ENCODE data around the gene C6. TPM values are rescaled to one million over a fixed set of nuclear protein-coding genes. Genes with fewer than 3 reads are reported as not detected.
"Not testable (repeated sequence)": the region's sequence is repeated elsewhere in the genome, so short reads cannot be mapped to it uniquely, and the experiment has no call there.

Gene C6
- total RNA-seq, 2 donors from 2014 or later, result 0.49 to 0.68 TPM

- Histone ChIP-seq H3K27me3 (replicated peaks; ENCODE audit: insufficient read depth) (no peaks in the 10 kb centered on the region), H3K36me3 (no peaks in the 10 kb centered on the region), H3K4me3 (no peak overlapping the region), H3K9me3 (no peaks in the 10 kb centered on the region), H3K4me1 (ENCODE audit: control insufficient read depth in 1 of 2, low read depth in 2 of 2) (peaks cover 8 to 17% of the 10 kb centered on the region in 2 donors), H3K27ac (no peak overlapping the region)
- DNase-seq (ENCODE audit: low spot score), result no peak
- TF ChIP-seq CTCF (IDR thresholded peaks at IDR 0.05), result no peak
- no peak for ATAC-seq (ENCODE audit: insufficient number of reproducible peaks, low FRiP score, low read depth)
These were observed 5.8 kb upstream of the C6 start for GRCh38 chr5:41218929-41219657.

GRCh38 chr5:41214182-41214581 is 850 bp upstream of the C6 start:
- H3K36me3 ChIP-seq, result no peaks in the 10 kb centered on the region
- no peak for TF ChIP-seq CTCF (IDR thresholded peaks at IDR 0.05)
- H3K27ac ChIP-seq, result no peak overlapping the region
- peaks cover 2 to 7% of the 10 kb centered on the region in 2 donors for H3K4me1 ChIP-seq (ENCODE audit: control insufficient read depth in 1 of 2, low read depth in 2 of 2)
- no peak overlapping the region for H3K4me3 ChIP-seq
- no peak for DNase-seq (ENCODE audit: low spot score)
- no peak for ATAC-seq (ENCODE audit: insufficient number of reproducible peaks, low FRiP score, low read depth)
- no peaks in the 10 kb centered on the region for H3K9me3 ChIP-seq
- no peaks in the 10 kb centered on the region for H3K27me3 ChIP-seq (replicated peaks; ENCODE audit: insufficient read depth)

GRCh38 chr5:41212935-41213334 is 397 bp downstream of the C6 start:
- no peak for ATAC-seq (ENCODE audit: insufficient number of reproducible peaks, low FRiP score, low read depth)
- H3K27ac ChIP-seq, result no peak overlapping the region
- no peak for TF ChIP-seq CTCF (IDR thresholded peaks at IDR 0.05)
- H3K4me3 ChIP-seq, result no peak overlapping the region
- H3K9me3 ChIP-seq, result no peaks in the 10 kb centered on the region
- H3K36me3 ChIP-seq, result no peaks in the 10 kb centered on the region
- H3K4me1 ChIP-seq (ENCODE audit: control insufficient read depth in 1 of 2, low read depth in 2 of 2), result no peaks in the 10 kb centered on the region
- no peaks in the 10 kb centered on the region for H3K27me3 ChIP-seq (replicated peaks; ENCODE audit: insufficient read depth)
- no peak for DNase-seq (ENCODE audit: low spot score)

- Histone ChIP-seq H3K27me3 (replicated peaks; ENCODE audit: insufficient read depth) (no peaks in the 10 kb centered on the region), H3K27ac (no peak overlapping the region), H3K4me1 (ENCODE audit: control insufficient read depth in 1 of 2, low read depth in 2 of 2) (no peaks in the 10 kb centered on the region), H3K9me3 (no peaks in the 10 kb centered on the region), H3K36me3 (no peaks in the 10 kb centered on the region), H3K4me3 (no peak overlapping the region)
- no peak for TF ChIP-seq CTCF (IDR thresholded peaks at IDR 0.05)
- ATAC-seq (ENCODE audit: insufficient number of reproducible peaks, low FRiP score, low read depth), result no peak
- DNase-seq (ENCODE audit: low spot score), result no peak
These were observed 1.9 kb downstream of the C6 start for GRCh38 chr5:41211417-41211816.

GRCh38 chr5:41205475-41205874 is 7.9 kb downstream of the C6 start:
- H3K27me3 ChIP-seq (replicated peaks; ENCODE audit: insufficient read depth); ATAC-seq (ENCODE audit: insufficient number of reproducible peaks, low FRiP score, low read depth); DNase-seq (ENCODE audit: low spot score); H3K4me1 ChIP-seq (ENCODE audit: control insufficient read depth in 1 of 2, low read depth in 2 of 2); H3K4me3 ChIP-seq; H3K36me3 ChIP-seq; H3K27ac ChIP-seq; H3K9me3 ChIP-seq: not testable (repeated sequence)

- no peak for TF ChIP-seq CTCF (IDR thresholded peaks at IDR 0.05)
- no peak for ATAC-seq (ENCODE audit: insufficient number of reproducible peaks, low FRiP score, low read depth)
- Histone ChIP-seq H3K27me3 (replicated peaks; ENCODE audit: insufficient read depth) (no peaks in the 10 kb centered on the region), H3K4me1 (ENCODE audit: control insufficient read depth in 1 of 2, low read depth in 2 of 2) (no peaks in the 10 kb centered on the region), H3K27ac (no peak overlapping the region), H3K9me3 (peaks cover 9% of the 10 kb centered on the region), H3K4me3 (no peak overlapping the region), H3K36me3 (no peaks in the 10 kb centered on the region)
- DNase-seq (ENCODE audit: low spot score), result no peak
These were observed 10.3 kb downstream of the C6 start for GRCh38 chr5:41203033-41203432.
